SU-DHL-6 (cell line): ENCODE measurements around the gene MYO18A.

Experiments used
- EZH2phosphoT487 ChIP-seq: fragments of 200-600 bp; sonication (generic), shearing (Covaris generic); conservative IDR thresholded peaks from 2 replicates; pipeline ENCODE4 v1.6.1; 2018; ENCODE audit warnings: mild to moderate bottlenecking, antibody characterized with exemption, low read length, moderate library complexity, mixed read lengths
- TF ChIP-seq, protein P1 (sequence below): fragments of 200-600 bp; sonication (generic); IDR thresholded peaks from one replicate; pipeline ENCODE4 v1.5.1; 2017; ENCODE audit warnings: antibody characterized with exemption, mild to moderate bottlenecking, low read length, moderate library complexity; ENCODE audit not compliant: insufficient read depth, poor library complexity, severe bottlenecking

GRCh38 chr17:29196769-29197515, 16.7 kb upstream of the MYO18A start:
- TF ChIP-seq EZH2phosphoT487 = no peak
- TF ChIP-seq, protein P1, sequence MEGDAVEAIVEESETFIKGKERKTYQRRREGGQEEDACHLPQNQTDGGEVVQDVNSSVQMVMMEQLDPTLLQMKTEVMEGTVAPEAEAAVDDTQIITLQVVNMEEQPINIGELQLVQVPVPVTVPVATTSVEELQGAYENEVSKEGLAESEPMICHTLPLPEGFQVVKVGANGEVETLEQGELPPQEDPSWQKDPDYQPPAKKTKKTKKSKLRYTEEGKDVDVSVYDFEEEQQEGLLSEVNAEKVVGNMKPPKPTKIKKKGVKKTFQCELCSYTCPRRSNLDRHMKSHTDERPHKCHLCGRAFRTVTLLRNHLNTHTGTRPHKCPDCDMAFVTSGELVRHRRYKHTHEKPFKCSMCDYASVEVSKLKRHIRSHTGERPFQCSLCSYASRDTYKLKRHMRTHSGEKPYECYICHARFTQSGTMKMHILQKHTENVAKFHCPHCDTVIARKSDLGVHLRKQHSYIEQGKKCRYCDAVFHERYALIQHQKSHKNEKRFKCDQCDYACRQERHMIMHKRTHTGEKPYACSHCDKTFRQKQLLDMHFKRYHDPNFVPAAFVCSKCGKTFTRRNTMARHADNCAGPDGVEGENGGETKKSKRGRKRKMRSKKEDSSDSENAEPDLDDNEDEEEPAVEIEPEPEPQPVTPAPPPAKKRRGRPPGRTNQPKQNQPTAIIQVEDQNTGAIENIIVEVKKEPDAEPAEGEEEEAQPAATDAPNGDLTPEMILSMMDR = no peak
